Measurements from ENCODE around the gene FSTL4.

Gene FSTL4

GRCh38 chr5:133508331-133508730 is 104.0 kb downstream of the FSTL4 start:
- no peak for TF ChIP-seq CTCF (conservative IDR thresholded peaks at IDR 0.05; ENCODE audit: low read depth, low read length)
- Histone ChIP-seq H3K4me1 (ENCODE audit: low read depth, poor library complexity, severe bottlenecking) (no peaks in the 10 kb centered on the region), H3K27me3 (ENCODE audit: insufficient read depth, low read depth) (no peaks in the 10 kb centered on the region), H3K79me2 (ENCODE audit: insufficient read depth, low read depth) (no peaks in the 10 kb centered on the region), H3K9ac (no peak overlapping the region), H4K20me1 (ENCODE audit: insufficient read depth) (no peaks in the 10 kb centered on the region), H3K4me3 (IDR thresholded peaks at IDR 0.05; ENCODE audit: insufficient read depth, low read depth, low read length) (no peak overlapping the region), H3K27ac (no peak overlapping the region), H3K36me3 (ENCODE audit: insufficient read depth) (no peaks in the 10 kb centered on the region), H2AFZ (ENCODE audit: low read depth) (no peak overlapping the region), H3K4me2 (no peak overlapping the region)

- no peaks in the 10 kb centered on the region for H3K79me2 ChIP-seq (ENCODE audit: insufficient read depth, low read depth)
- no peak overlapping the region for H3K4me3 ChIP-seq (IDR thresholded peaks at IDR 0.05; ENCODE audit: insufficient read depth, low read depth, low read length)
- no peak overlapping the region for H2AFZ ChIP-seq (ENCODE audit: low read depth)
- H3K4me2 ChIP-seq: no peak overlapping the region
- H3K36me3 ChIP-seq (ENCODE audit: insufficient read depth): no peaks in the 10 kb centered on the region
- H4K20me1 ChIP-seq (ENCODE audit: insufficient read depth): no peaks in the 10 kb centered on the region
- H3K27ac ChIP-seq: no peak overlapping the region
- no peak overlapping the region for H3K9ac ChIP-seq
- H3K4me1 ChIP-seq (ENCODE audit: low read depth, poor library complexity, severe bottlenecking): no peaks in the 10 kb centered on the region
- TF ChIP-seq CTCF (conservative IDR thresholded peaks at IDR 0.05; ENCODE audit: low read depth, low read length): no peak
- no peaks in the 10 kb centered on the region for H3K27me3 ChIP-seq (ENCODE audit: insufficient read depth, low read depth)
Measured at GRCh38 chr5:133506181-133506580, 106.2 kb downstream of the FSTL4 start.

- Histone ChIP-seq H3K4me3 (IDR thresholded peaks at IDR 0.05; ENCODE audit: insufficient read depth, low read depth, low read length) (no peak overlapping the region), H3K27me3 (ENCODE audit: insufficient read depth, low read depth) (no peaks in the 10 kb centered on the region), H3K9ac (no peak overlapping the region), H3K4me2 (no peak overlapping the region), H4K20me1 (ENCODE audit: insufficient read depth) (no peaks in the 10 kb centered on the region), H3K27ac (no peak overlapping the region), H3K36me3 (ENCODE audit: insufficient read depth) (no peaks in the 10 kb centered on the region), H3K79me2 (ENCODE audit: insufficient read depth, low read depth) (no peaks in the 10 kb centered on the region), H2AFZ (ENCODE audit: low read depth) (no peak overlapping the region), H3K4me1 (ENCODE audit: low read depth, poor library complexity, severe bottlenecking) (no peaks in the 10 kb centered on the region)
- no peak for TF ChIP-seq CTCF (conservative IDR thresholded peaks at IDR 0.05; ENCODE audit: low read depth, low read length)
Measured at GRCh38 chr5:133503511-133503910, 108.8 kb downstream of the FSTL4 start.

GRCh38 chr5:133499895-133500294 is 112.4 kb downstream of the FSTL4 start:
- Histone ChIP-seq H3K27me3 (ENCODE audit: insufficient read depth, low read depth) (no peaks in the 10 kb centered on the region), H2AFZ (ENCODE audit: low read depth) (no peak overlapping the region), H3K79me2 (ENCODE audit: insufficient read depth, low read depth) (no peaks in the 10 kb centered on the region), H4K20me1 (ENCODE audit: insufficient read depth) (no peaks in the 10 kb centered on the region), H3K4me1 (ENCODE audit: low read depth, poor library complexity, severe bottlenecking) (no peaks in the 10 kb centered on the region), H3K4me3 (IDR thresholded peaks at IDR 0.05; ENCODE audit: insufficient read depth, low read depth, low read length) (no peak overlapping the region), H3K9ac (no peak overlapping the region), H3K36me3 (ENCODE audit: insufficient read depth) (no peaks in the 10 kb centered on the region), H3K27ac (no peak overlapping the region), H3K4me2 (no peak overlapping the region)
- no peak for TF ChIP-seq CTCF (conservative IDR thresholded peaks at IDR 0.05; ENCODE audit: low read depth, low read length)

All from KMS-11 (cell line).